Prostate gland (tissue), 2 donors: ENCODE data around the gene HDGFL3. TPM values are rescaled to one million over a fixed set of nuclear protein-coding genes. Genes with fewer than 3 reads are reported as not detected.
"Not testable (repeated sequence)": the region's sequence is repeated elsewhere in the genome, so short reads cannot be mapped to it uniquely, and the experiment has no call there.

Experiments used
- DNase-seq: peaks from one replicate; pipeline ENCODE4 v3.0.0-alpha.2; 2019; ENCODE audit warnings: low spot score
- H3K27ac ChIP-seq, 2 donors: fragments of 200-600 bp; sonication (generic); 2 replicates each; pipeline ENCODE4 v1.5.1; 2017 to 2019
- H3K27me3 ChIP-seq: fragments of 200-600 bp; sonication (generic); replicated peaks from 2 replicates; pipeline ENCODE4 v1.5.1; 2019; ENCODE audit not compliant: insufficient read depth
- H3K36me3 ChIP-seq, 2 donors: fragments of 200-600 bp; sonication (generic); 1 replicate in 1 of 2; 2 replicates in 1 of 2; pipeline versions ENCODE4 v1.5.1 to v1.8.1; 2017 to 2019
- H3K4me1 ChIP-seq: fragments of 200-600 bp; sonication (generic); replicated peaks from 2 replicates; pipeline ENCODE4 v1.5.1; 2019
- H3K4me3 ChIP-seq, 2 donors: fragments of 200-600 bp; sonication (generic); 2 replicates each; pipeline ENCODE4 v1.5.1; 2017 to 2019
- H3K9me3 ChIP-seq: fragments of 200-600 bp; sonication (generic); 2 replicates; pipeline ENCODE4 v1.5.1; 2017
- POLR2A ChIP-seq: fragments of 450-650 bp; IDR thresholded peaks from one replicate; pipeline ENCODE4 v1.6.1; 2016; ENCODE audit warnings: antibody characterized with exemption, mild to moderate bottlenecking
- POLR2AphosphoS5 ChIP-seq: sonication (generic); formaldehyde crosslinking; IDR thresholded peaks from one replicate; pipeline ENCODE4 v1.6.1; 2017; ENCODE audit warnings: antibody characterized with exemption
- WGBS: methylation state at CpG from one replicate; pipeline ENCODE4 v1.1.5; 2018; 5-methylcytosine and 5-hydroxymethylcytosine counted together
- intact Hi-C: fragments of 100-400 bp; cut with DNase I; formaldehyde crosslinking; loops from one replicate; pipeline ENCODE4 v1.14.2; 2022
- total RNA-seq, 2 donors: library from RNA; depleted of rRNA; stranded (reverse); fragments of >200 nt; gene quantifications; one replicate each; pipeline ENCODE4 v1.1.0, GENCODE V29; 2016
- TF ChIP-seq, protein P1 (sequence below), 4 experiments: fragments of 200-600 bp in 2 of 4; fragments of 450-650 bp in 2 of 4; sonication (generic) in 2 of 4; IDR thresholded peaks; 1 replicate in 3 of 4; 2 replicates in 1 of 4; pipeline ENCODE4 v1.5.1; 2016 to 2019; ENCODE audit warnings: antibody characterized with exemption in 4 of 4, mild to moderate bottlenecking in 2 of 4, moderate library complexity in 2 of 4

Gene HDGFL3
- total RNA-seq, 2 donors from 2014 or later, result 19.4 to 55.4 TPM

GRCh38 chr15:83098079-83098478 is 109.5 kb downstream of the HDGFL3 start:
- intact Hi-C loops, result no loop called here
- Histone ChIP-seq H3K36me3 (no peaks in the 10 kb centered on the region), H3K4me3 (no peak overlapping the region), H3K27ac (no peak overlapping the region), H3K9me3 (no peaks in the 10 kb centered on the region), H3K4me1 (no peaks in the 10 kb centered on the region), H3K27me3 (no peaks in the 10 kb centered on the region)
- DNase-seq, result no peak
- TF ChIP-seq POLR2A (no peak), POLR2AphosphoS5 (no peak)
- TF ChIP-seq, protein P1, sequence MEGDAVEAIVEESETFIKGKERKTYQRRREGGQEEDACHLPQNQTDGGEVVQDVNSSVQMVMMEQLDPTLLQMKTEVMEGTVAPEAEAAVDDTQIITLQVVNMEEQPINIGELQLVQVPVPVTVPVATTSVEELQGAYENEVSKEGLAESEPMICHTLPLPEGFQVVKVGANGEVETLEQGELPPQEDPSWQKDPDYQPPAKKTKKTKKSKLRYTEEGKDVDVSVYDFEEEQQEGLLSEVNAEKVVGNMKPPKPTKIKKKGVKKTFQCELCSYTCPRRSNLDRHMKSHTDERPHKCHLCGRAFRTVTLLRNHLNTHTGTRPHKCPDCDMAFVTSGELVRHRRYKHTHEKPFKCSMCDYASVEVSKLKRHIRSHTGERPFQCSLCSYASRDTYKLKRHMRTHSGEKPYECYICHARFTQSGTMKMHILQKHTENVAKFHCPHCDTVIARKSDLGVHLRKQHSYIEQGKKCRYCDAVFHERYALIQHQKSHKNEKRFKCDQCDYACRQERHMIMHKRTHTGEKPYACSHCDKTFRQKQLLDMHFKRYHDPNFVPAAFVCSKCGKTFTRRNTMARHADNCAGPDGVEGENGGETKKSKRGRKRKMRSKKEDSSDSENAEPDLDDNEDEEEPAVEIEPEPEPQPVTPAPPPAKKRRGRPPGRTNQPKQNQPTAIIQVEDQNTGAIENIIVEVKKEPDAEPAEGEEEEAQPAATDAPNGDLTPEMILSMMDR (IDR thresholded peaks at IDR 0.05), result no peak

DNA sequence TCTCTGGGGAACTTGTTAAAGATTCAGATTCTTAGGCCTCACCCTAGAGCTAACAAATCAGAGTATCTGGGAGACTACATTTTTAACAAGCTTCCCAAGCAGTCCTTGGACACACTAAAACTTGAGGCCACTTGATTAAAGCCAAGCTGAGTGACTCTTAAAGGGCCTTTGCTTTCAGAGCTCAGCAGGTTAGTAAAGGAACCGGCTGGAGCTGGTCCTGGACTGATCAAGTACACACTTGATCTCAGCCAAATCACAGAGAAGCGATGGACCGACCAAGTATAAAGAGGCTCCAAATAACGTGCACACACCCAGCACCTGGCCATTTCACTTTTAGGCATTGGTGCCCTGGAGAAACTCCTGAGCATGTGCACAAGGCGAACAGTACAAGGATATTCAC is 113.0 kb downstream of the HDGFL3 start:
- intact Hi-C loops, result no loop called here

GRCh38 chr15:83092309-83092976 is 115.2 kb downstream of the HDGFL3 start:
- DNase-seq, result no peak
- Histone ChIP-seq H3K9me3 (no peaks in the 10 kb centered on the region), H3K36me3 (no peaks in the 10 kb centered on the region), H3K27me3 (no peaks in the 10 kb centered on the region), H3K4me1 (no peaks in the 10 kb centered on the region), H3K4me3 (no peak overlapping the region), H3K27ac (no peak overlapping the region)
- TF ChIP-seq POLR2A (no peak), POLR2AphosphoS5 (peak; percentile 15)
- TF ChIP-seq, protein P1 (IDR thresholded peaks at IDR 0.05), result no peak
- 62% methylated on average over 4 of the region's 4 CpGs for WGBS
- intact Hi-C loops, result no loop called here

More for the DNA sequence above, 113.0 kb downstream of the HDGFL3 start:
- Histone ChIP-seq H3K27me3 (no peaks in the 10 kb centered on the region), H3K4me3 (no peak overlapping the region), H3K9me3 (no peaks in the 10 kb centered on the region), H3K4me1 (no peaks in the 10 kb centered on the region), H3K27ac (no peak overlapping the region), H3K36me3 (no peaks in the 10 kb centered on the region)
- DNase-seq, result no peak
- TF ChIP-seq POLR2AphosphoS5, result no peak
- TF ChIP-seq, protein P1 (IDR thresholded peaks at IDR 0.05), result no peak
- TF ChIP-seq POLR2A, result no peak
- 55% methylated on average over 5 of the region's 5 CpGs for WGBS

GRCh38 chr15:83091965-83092308 is 115.7 kb downstream of the HDGFL3 start:
- H3K27me3 ChIP-seq, H3K9me3 ChIP-seq, H3K27ac ChIP-seq, intact Hi-C loops, H3K36me3 ChIP-seq, H3K4me1 ChIP-seq, H3K4me3 ChIP-seq, DNase-seq: not testable (repeated sequence)
- 86% methylated on average over 3 of the region's 3 CpGs for WGBS

GRCh38 chr15:83090465-83090864 is 117.2 kb downstream of the HDGFL3 start:
- Histone ChIP-seq H3K4me1 (no peaks in the 10 kb centered on the region), H3K9me3 (no peaks in the 10 kb centered on the region), H3K36me3 (no peaks in the 10 kb centered on the region), H3K4me3 (no peak overlapping the region), H3K27ac (no peak overlapping the region), H3K27me3 (no peaks in the 10 kb centered on the region)
- intact Hi-C loops, result no loop called here
- TF ChIP-seq, protein P1 (IDR thresholded peaks at IDR 0.05), result no peak
- TF ChIP-seq POLR2A (no peak), POLR2AphosphoS5 (no peak)
- DNase-seq, result no peak
- 69% methylated on average over 4 of the region's 4 CpGs for WGBS
